Cardiac fibroblast (primary cell): ENCODE data around the gene SLC39A5.

Experiments
- DNase-seq, 2 donors: peaks; one replicate each; pipeline versions ENCODE4 v3.0.0 to v3.0.0-alpha.2; 2010; ENCODE audit warnings: low read depth in 2 of 2
- H3K4me3 ChIP-seq, 2 donors: replicated peaks in 1 of 2; 1 replicate in 1 of 2; 2 replicates in 1 of 2; pipeline ENCODE4 v1.5.1; 2011; ENCODE audit warnings: low read depth in 2 of 2, low read length in 2 of 2, mild to moderate bottlenecking in 2 of 2, moderate library complexity in 1 of 2
- CTCF ChIP-seq: IDR thresholded peaks from one replicate; pipeline ENCODE4 v1.5.1; 2011; ENCODE audit warnings: low read depth, mild to moderate bottlenecking, low read length, inconsistent platforms

The SLC39A5 gene

GRCh38 chr12:56241424-56242303 is 11.8 kb downstream of the SLC39A5 start:
- no peak overlapping the region for H3K4me3 ChIP-seq
- no peak for DNase-seq
- no peak for TF ChIP-seq CTCF

DNA sequence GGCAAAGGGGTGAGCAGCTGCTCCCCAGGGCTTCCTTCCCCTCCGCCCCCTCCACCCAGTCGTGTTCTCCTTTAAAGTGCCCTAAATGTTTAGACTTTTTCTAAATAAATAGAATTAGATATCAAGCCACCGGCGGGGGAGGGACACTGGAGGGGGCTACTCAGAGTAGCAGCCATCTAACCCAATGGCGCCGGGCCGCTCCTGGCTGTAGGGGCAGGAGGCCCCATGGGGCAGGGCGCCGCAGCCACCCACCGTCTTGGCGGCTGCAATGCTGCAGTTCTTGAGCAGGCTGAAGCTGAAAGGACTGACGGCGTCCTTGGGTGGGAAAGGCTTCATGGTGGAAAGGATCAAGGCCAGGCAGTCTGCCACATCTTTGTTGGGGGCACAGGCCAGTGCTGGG is 13.1 kb downstream of the SLC39A5 start:
- H3K4me3 ChIP-seq, result no peak overlapping the region
- no peak for DNase-seq
- no peak for TF ChIP-seq CTCF

GRCh38 chr12:56243731-56244181 is 13.9 kb downstream of the SLC39A5 start:
- no peak for TF ChIP-seq CTCF
- DNase-seq, result peak; percentile 9 to 29
- no peak overlapping the region for H3K4me3 ChIP-seq

- no peak overlapping the region for H3K4me3 ChIP-seq
- no peak for TF ChIP-seq CTCF
- no peak for DNase-seq
Measured at GRCh38 chr12:56244494-56244893, 14.6 kb downstream of the SLC39A5 start.

DNA sequence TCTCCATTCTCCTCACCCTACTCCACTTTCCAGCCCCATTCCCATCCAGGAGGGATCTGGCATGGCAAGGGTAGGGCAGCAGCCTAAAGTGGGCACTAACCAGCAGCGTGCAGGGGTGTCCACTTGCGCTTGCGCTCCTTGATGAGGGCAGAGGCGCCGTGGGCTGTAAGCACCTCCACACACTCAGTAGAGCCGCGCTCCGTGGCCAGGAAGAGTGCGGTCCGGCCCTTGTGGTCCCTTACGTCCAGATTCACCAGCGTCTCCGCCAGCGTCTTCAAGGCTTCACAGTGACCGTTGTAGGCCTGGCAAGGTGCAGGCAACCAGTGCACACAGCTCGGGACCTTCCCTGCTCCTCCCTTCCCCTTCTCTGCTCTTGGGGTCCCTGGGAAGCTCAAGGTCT is 18.1 kb downstream of the SLC39A5 start:
- H3K4me3 ChIP-seq, result no peak overlapping the region
- TF ChIP-seq CTCF, result no peak
- no peak for DNase-seq

DNA sequence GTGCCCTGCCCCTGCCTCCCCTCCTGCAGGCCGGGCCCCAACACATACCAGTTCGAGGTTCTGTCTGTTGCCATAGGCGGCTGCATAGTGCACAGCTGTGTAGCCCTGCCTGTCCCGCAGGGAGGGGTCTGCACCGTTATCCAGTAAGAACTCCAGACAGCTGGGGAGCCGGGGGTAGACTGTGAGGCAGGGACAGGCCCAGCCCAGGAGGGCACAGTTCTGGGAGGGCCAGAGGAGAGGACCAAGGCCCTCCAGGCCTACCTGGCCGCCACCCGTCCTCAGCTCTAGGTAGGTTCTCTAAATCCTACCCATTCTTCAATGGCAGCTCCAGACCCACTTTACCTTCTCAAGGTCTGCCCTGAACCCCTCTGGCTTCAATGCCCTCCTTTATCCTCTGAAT is 18.9 kb downstream of the SLC39A5 start:
- no peak for TF ChIP-seq CTCF
- DNase-seq, result no peak
- H3K4me3 ChIP-seq, result no peak overlapping the region

- no peak for DNase-seq
Measured at GRCh38 chr12:56252649-56253048, 22.8 kb downstream of the SLC39A5 start.

More at GRCh38 chr12:56252649-56253048, 22.8 kb downstream of the SLC39A5 start:
- no peak overlapping the region for H3K4me3 ChIP-seq
- no peak for TF ChIP-seq CTCF
